Activated CD8-positive, alpha-beta memory T cell treated with anti-CD3 and anti-CD28 coated beads for 1 hour (primary cell): ENCODE measurements around the gene CTSZ.
"Not testable (repeated sequence)": the region's sequence is repeated elsewhere in the genome, so short reads cannot be mapped to it uniquely, and the experiment has no call there.

Experiments used
- DNase-seq, 2 donors: peaks; one replicate each; pipeline ENCODE4 v3.0.0-alpha.2; 2020; ENCODE audit warnings: low read depth in 1 of 2; ENCODE audit errors: extremely low read depth in 1 of 2

The CTSZ gene

GRCh38 chr20:58950603-58951002, 56.5 kb downstream of the CTSZ start:
- no peak for DNase-seq

GRCh38 chr20:58947797-58948388, 59.2 kb downstream of the CTSZ start:
- not testable (repeated sequence) for DNase-seq

GRCh38 chr20:58945965-58946631, 61.0 kb downstream of the CTSZ start:
- no peak for DNase-seq
